Stomach (tissue), 4 donors: ENCODE results near the gene SELENOM.
"Not testable (repeated sequence)": the region's sequence is repeated elsewhere in the genome, so short reads cannot be mapped to it uniquely, and the experiment has no call there.

Experiments
- CTCF ChIP-seq, 7 experiments: fragments of 450-650 bp in 4 of 7; fragments of 200-600 bp in 3 of 7; sonication (generic) in 3 of 7; IDR thresholded peaks; one replicate each; pipeline ENCODE4 v1.5.1; 2016 to 2019; ENCODE audit warnings: antibody characterized with exemption in 7 of 7, control low read depth in 2 of 7, mild to moderate bottlenecking in 1 of 7
- EP300 ChIP-seq: sonication (generic); formaldehyde crosslinking; IDR thresholded peaks from one replicate; pipeline ENCODE4 v1.6.1; 2017; ENCODE audit warnings: antibody characterized with exemption

DNA sequence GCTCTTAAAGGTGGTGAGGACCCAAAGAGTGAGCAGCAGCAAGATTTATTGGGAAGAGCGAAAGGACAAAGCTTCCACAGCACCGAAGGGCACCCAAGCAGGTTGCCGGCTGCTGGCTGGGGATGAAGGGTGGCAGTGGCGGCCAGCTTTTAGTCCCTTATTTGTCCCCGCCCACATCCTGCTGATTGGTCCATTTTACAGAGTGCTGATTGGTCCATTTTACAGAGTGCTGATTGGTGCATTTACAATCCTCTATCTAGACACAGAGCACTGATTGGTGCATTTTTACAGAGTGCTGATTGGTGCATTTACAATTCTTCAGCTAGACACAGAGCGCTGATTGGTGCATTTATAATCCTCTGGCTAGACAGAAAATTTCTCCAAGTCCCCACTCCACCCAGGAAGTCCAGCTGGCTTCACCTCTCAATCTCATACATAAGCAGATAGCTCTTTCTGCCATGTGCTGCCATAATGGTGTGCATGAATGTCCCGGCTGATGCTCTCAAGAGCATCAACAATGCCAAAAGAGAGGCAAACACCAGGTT is 5.3 kb upstream of the SELENOM start:
- not testable (repeated sequence) for TF ChIP-seq EP300; CTCF (IDR thresholded peaks at IDR 0.05)
